Renal cortex interstitium (tissue), 11 donors: ENCODE measurements around the gene RFTN1. TPM values are rescaled to one million over a fixed set of nuclear protein-coding genes. Genes with fewer than 3 reads are reported as not detected.
A peak's percentile ranks its signal among the peaks of the same experiment; 100 is the strongest.

ENCODE experiments used
- DNase-seq, 11 donors: peaks; one replicate each; pipeline ENCODE4 v3.0.0-alpha.2; 2013; ENCODE audit warnings: low read depth in 9 of 11, low spot score in 4 of 11; ENCODE audit errors: extremely low read depth in 1 of 11
- polyA plus RNA-seq, 3 donors: library from polyadenylated mRNA; unstranded; fragments of 120-200 nt; gene quantifications; one replicate each; pipeline ENCODE4 v1.2.1, GENCODE V29; 2013; ENCODE audit not compliant: insufficient read length in 3 of 3

RFTN1 gene
- polyA plus RNA-seq, 3 donors: 26.4 to 35.6 (median 35.4) TPM

DNA sequence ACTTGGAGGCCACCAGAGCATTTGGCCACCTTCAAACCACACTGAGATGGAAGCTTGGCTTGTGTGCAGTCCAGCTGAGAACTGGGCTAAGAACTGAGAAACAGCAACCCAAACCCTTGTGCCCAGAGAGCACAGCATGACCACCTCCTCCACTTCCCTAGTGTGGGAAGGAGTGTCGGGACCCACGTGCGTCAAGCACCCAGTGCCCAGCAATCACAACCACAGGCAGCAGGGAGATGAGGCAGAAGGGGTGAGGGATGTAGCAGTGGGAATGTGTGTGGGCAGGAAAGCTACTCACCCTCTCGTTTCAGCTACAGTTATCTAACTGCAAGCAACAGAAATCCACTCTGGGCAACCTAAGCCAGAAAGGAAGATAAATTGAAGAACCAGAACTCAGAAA, 25.0 kb upstream of the RFTN1 start:
- DNase-seq: no peak

DNA sequence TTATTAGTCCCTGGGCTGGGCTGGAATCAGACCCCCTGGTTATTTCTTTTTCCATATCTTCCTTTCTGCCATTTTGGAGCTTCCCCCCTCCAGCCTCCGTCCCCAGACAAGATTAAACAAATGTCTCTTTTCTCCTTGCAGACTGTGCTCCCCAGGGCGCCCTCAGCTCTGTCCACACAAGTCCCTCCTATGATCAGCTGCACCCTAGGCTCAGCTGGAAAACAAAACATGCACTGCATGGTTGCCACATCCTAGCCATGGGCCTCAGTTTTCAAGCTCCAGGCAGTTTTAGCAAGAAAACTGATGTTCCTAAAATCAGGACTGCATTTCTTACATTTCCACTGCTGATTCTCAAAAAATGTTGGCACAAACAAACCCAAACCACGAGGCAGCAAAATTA, 23.5 kb upstream of the RFTN1 start:
- no peak for DNase-seq

GRCh38 chr3:16536344-16536663, 22.8 kb upstream of the RFTN1 start:
- DNase-seq: no peak

DNA sequence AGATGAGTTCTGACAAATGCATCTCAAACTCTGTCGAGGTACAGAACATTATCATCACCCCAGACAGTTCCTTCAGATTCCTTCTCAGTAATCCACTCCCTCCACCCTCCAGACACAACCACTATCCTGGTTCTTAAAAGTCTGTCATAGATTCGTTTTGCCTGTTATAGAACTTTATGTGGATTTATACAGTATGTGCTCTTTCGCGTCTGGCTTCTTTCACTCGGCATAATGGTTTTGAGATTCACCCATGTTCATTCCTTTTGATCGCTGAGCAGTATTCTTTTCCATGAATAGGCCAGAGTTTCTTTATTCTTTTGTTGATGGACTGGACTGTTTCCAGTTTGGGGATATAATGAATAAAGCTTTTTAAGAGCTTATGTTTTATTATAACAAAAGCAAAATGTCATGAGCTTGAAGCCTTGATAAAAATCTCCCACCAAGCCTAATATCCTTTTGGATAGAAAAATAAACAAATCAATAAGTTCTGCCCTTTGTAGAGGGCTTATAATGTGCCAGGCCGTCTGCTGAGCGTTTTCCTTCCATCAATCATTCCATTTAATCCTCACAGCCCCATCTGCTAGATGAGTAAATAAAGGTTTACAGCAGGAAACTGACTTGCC, 21.3 kb upstream of the RFTN1 start:
- no peak for DNase-seq

DNA sequence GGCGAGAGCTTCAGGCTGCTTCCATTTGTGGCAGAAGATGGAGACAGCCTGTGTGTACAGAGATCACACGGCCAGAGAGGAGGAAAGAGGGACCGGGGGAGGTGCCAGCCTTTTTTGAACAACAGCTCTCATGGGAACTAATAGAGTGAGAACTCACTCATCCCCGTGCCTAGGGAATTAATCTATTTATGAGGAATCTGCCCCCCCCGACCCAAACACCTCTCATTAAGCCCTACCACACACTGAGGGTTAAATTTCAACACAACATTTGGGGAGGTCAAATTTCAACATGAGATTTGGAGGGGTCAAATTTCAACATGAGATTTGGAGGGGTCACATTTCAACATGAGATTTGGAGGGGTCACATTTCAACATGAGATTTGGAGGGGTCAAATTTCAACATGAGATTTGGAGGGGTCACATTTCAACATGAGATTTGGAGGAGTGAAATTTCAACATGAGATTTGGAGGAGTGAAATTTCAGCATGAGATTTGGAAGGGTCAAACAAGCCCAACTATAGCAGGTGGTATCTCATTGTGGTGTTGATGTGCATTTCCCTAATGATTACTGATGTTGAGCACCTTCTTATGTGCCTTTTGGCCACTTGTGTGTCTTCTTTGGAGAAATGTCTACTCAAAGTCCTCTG, 20.6 kb upstream of the RFTN1 start:
- no peak for DNase-seq

DNA sequence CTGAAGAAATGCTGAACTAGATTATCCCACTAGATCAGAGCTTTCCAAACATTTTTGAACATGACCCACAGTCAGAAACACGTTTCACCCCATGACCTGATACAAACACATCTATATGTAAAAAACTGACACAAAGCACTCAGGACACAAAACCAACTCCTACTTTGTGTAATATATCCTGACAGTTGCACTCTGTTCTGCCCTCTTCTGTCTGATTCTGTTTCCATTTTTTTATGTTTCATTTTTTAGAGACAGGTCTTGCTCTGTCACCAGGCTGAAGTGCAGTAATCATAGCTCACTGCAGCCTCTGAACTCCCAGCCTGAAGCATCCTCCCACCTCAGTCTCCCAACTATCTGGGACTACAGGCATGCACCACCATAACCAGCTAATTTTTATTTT, 15.8 kb upstream of the RFTN1 start:
- no peak for DNase-seq

DNA sequence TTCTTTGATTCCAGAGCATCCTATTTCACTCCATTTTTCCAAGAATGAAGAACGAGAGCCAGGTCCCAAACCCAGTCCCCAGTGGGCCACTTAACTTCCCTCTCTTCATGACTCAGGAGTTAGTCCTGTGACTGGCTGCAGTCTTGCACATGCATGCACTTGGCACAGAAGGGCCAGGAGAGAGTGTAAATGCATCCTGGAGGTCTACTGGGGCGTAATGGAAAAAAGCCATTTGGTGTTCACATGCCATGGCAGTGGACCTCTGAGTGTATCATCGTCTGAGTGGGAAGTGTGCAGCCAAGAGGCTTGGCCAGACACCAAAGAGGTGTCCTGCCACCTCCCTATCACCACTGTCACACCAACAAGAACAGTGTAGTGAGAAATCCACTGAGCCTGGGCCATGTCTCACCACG, 15.1 kb upstream of the RFTN1 start:
- DNase-seq: no peak

DNA sequence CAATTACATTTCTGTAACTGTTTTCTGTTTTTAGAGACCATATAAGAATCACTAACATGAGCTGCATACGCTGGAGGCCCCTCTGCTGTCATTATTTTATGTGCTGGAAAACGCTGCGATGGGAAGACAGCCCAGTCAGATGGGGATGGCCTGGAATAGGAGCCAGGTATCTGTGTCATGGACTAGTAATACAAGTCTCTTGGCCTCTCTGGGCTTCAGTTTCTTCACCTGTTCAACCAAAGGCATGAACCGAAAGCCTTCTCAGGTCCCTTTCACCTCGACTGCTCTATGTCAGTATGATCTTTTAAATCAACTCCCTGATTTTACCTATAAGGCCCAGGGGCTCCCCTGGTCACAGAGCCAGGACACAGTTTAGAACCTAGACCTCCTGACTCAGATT, 14.6 kb upstream of the RFTN1 start:
- DNase-seq: no peak

GRCh38 chr3:16524196-16524595, 10.7 kb upstream of the RFTN1 start:
- DNase-seq: no peak

DNA sequence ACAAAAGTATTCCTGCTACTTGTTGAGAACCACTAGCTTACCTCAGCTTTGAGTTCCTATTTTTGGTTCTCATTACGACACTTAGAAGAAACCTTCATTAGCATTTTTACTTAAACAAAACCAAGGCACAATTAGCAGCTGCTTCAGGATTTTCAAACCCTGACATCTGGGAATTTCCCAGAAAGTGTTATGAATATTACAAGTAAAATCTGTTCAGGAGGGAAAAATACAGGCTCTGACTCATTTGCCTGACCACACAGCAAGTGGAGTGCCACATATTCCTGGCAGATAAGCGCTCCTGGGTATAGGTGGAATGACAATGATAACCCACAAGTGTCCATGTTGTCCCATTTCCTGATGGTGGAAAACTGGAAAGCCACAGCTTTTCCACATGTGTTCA, 10.3 kb upstream of the RFTN1 start:
- DNase-seq: no peak

- DNase-seq: no peak
Measured at GRCh38 chr3:16522834-16523233, 9.3 kb upstream of the RFTN1 start.

GRCh38 chr3:16520970-16521881, 7.7 kb upstream of the RFTN1 start:
- no peak for DNase-seq

GRCh38 chr3:16520241-16520969, 6.9 kb upstream of the RFTN1 start:
- DNase-seq: no peak

GRCh38 chr3:16516695-16517481, 3.4 kb upstream of the RFTN1 start:
- DNase-seq: peak in 4 of 11 donors; percentile 34 to 62 (median 58)

- no peak for DNase-seq
Measured at GRCh38 chr3:16515885-16516420, 2.5 kb upstream of the RFTN1 start.

DNA sequence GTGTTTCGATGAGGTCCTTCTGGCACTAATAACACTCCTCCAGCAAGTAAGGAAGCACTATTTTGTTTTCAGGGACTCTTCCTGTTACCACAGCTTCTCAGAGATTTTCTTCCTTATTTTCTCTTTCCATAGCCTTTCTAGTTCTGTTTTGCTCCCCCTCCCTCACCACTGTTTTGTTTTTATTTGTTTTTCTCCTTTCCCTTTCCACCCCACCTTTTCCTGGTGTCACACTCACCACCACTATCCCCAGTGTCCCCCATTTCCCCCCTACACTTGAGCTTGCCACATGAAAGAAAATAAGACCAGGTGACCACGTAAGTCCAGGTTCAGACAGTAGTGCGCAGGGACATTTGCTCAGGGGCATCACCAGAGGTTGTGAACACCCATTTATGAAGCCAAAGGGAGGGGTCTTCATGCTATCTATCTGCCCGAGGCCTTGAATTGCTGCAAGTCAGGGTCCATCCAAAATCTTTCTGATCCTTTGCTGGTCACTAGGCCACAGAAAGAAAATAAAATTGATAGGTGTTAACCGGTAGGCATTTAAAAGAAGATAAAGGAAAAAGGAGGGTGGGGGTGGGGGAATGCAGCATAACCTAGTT, 1.4 kb upstream of the RFTN1 start:
- DNase-seq: no peak

DNA sequence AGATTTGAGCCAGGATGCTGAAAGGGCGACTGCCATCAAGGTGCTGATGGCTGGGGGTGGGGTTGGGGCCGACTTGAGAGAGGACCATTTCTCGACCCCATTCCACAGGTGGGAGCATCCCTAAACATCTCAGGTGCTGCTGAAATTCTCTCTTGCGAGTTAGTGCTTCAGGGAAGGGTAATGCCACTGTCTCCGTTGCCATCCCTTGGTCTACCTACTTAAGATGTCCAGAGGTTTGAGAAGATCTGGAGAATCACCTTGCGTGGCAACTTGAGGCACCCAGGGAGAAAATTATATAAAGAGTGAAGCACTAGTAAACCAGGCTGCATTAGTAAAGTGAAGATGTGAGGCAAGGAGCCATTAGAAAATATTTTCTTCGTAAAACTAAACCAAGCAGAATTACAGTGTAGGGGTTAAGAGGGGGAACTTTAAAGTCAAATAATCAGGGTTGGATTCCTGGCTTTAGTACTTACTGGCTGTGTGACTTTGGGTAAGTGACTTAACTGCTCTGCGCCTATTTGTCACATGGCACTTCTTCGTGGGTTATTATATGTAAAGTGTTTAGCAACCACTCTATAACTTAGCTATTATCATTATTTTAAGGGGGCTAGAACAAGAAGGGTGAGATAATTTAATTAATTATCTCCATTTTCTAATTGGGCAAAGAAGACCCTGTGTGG, 662 bp upstream of the RFTN1 start:
- no peak for DNase-seq
